Neutrophil (primary cell): ENCODE results near the gene TLR3.

ENCODE experiments used
- H3K27ac ChIP-seq: fragments of 200-600 bp; sonication (generic); 2 replicates; pipeline ENCODE4 v1.5.1; 2016; ENCODE audit warnings: mild to moderate bottlenecking, moderate library complexity
- H3K27me3 ChIP-seq: fragments of 200-600 bp; sonication (generic); 2 replicates; pipeline ENCODE4 v1.6.0; 2016; ENCODE audit warnings: mild to moderate bottlenecking
- H3K36me3 ChIP-seq: fragments of 200-600 bp; sonication (generic); 2 replicates; pipeline ENCODE4 v1.5.1; 2017
- H3K4me1 ChIP-seq, 2 experiments: fragments of 200-600 bp in 1 of 2; sonication (generic) in 1 of 2; 1 replicate in 1 of 2; 2 replicates in 1 of 2; pipeline versions ENCODE4 v1.5.1 to v1.6.1; 2013 to 2016; ENCODE audit warnings: low read depth in 1 of 2, low read length in 1 of 2, mild to moderate bottlenecking in 1 of 2, moderate library complexity in 1 of 2; ENCODE audit not compliant: control insufficient read depth in 1 of 2, insufficient read depth in 1 of 2
- H3K4me3 ChIP-seq, 2 experiments: fragments of 200-600 bp in 1 of 2; sonication (generic) in 1 of 2; 1 replicate in 1 of 2; 2 replicates in 1 of 2; pipeline ENCODE4 v1.5.1; 2013 to 2016; ENCODE audit warnings: low read depth in 1 of 2, low read length in 1 of 2, mild to moderate bottlenecking in 1 of 2, moderate library complexity in 1 of 2
- H3K9me3 ChIP-seq: fragments of 200-600 bp; sonication (generic); 2 replicates; pipeline ENCODE4 v1.5.1; 2016
- TF ChIP-seq, protein P1 (sequence below): fragments of 200-600 bp; sonication (generic); IDR thresholded peaks from 2 replicates; pipeline ENCODE4 v1.5.1; 2016; ENCODE audit warnings: antibody characterized with exemption

Gene TLR3

DNA sequence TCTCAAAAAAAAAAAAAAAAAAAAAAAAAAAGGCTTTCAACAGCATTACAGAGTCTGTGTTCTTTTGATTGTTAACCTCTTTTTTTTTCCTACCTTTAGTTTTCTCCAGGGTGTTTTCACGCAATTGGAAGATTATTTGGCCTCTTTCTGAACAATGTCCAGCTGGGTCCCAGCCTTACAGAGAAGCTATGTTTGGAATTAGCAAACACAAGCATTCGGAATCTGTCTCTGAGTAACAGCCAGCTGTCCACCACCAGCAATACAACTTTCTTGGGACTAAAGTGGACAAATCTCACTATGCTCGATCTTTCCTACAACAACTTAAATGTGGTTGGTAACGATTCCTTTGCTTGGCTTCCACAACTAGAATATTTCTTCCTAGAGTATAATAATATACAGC lies 13.3 kb downstream of the TLR3 start:
- Histone ChIP-seq H3K4me1 (no peaks in the 10 kb centered on the region), H3K36me3 (no peaks in the 10 kb centered on the region), H3K27me3 (no peaks in the 10 kb centered on the region), H3K4me3 (no peak overlapping the region), H3K27ac (no peak overlapping the region), H3K9me3 (no peaks in the 10 kb centered on the region)
- TF ChIP-seq, protein P1, sequence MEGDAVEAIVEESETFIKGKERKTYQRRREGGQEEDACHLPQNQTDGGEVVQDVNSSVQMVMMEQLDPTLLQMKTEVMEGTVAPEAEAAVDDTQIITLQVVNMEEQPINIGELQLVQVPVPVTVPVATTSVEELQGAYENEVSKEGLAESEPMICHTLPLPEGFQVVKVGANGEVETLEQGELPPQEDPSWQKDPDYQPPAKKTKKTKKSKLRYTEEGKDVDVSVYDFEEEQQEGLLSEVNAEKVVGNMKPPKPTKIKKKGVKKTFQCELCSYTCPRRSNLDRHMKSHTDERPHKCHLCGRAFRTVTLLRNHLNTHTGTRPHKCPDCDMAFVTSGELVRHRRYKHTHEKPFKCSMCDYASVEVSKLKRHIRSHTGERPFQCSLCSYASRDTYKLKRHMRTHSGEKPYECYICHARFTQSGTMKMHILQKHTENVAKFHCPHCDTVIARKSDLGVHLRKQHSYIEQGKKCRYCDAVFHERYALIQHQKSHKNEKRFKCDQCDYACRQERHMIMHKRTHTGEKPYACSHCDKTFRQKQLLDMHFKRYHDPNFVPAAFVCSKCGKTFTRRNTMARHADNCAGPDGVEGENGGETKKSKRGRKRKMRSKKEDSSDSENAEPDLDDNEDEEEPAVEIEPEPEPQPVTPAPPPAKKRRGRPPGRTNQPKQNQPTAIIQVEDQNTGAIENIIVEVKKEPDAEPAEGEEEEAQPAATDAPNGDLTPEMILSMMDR: no peak

DNA sequence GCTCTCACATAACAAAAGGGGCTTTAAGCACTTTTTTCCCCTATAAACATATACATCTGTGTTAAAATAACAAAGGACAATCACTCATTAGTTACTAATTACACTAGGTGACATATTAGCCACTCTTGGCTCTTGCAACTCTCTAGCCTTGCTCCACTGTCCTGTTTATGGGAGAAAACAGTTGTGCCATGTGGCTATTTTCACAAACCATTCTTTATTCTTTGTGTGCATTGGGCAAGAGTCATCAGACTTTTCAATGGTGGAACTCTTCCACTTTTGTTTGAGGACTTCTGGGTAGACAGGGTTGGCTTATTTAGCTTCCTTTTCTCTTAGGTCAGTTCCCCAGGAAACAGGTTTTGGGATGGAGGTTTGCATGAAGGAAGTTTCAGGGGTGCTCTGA lies 19.6 kb downstream of the TLR3 start:
- no peaks in the 10 kb centered on the region for H3K27me3 ChIP-seq
- H3K9me3 ChIP-seq: no peaks in the 10 kb centered on the region
- no peaks in the 10 kb centered on the region for H3K4me1 ChIP-seq
- no peak overlapping the region for H3K27ac ChIP-seq
- no peaks in the 10 kb centered on the region for H3K36me3 ChIP-seq
- H3K4me3 ChIP-seq: no peak overlapping the region
- TF ChIP-seq, protein P1: no peak

DNA sequence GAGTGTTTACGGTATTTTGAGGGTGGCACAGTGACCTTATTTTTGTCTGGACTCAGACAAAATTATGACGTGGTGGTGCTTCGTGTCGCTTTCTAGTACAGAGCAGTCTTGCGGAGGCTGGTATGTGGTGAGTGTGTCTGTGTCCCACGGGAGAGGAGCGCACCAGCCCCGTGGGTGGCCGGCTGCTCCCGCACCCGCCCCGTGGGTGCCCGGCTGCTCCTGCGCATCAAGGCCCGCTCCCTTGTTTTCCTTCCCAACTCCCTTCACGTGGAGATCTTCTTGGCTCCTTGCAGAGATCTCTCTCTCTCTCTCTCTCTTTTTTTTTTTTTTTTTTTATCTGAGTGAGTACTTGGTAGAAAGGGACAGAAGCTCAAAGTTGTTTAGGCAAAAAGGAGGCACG lies 23.3 kb downstream of the TLR3 start:
- Histone ChIP-seq H3K27me3 (no peaks in the 10 kb centered on the region), H3K27ac (no peak overlapping the region), H3K36me3 (no peaks in the 10 kb centered on the region), H3K4me1 (no peaks in the 10 kb centered on the region), H3K4me3 (no peak overlapping the region), H3K9me3 (no peaks in the 10 kb centered on the region)
- TF ChIP-seq, protein P1: no peak

DNA sequence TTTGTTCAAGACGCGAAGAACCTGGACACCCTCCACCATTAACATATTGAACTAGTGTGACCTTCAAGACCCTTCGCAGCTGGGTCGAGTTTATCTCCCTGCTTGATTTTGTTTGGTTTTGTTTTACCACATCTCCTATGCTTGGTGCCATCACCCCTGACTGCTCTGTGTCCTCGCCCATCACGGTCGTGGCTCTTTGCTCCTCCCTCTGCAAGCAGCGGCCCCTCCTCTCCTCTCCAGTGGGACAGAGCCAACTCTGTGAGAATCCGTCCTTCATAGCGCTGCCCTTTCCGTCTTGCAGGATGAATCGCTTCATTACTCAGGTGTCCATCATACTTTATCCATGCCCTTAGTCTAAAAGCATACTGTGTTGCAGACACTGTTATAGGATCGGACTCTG lies 26.4 kb downstream of the TLR3 start:
- TF ChIP-seq, protein P1: no peak
- Histone ChIP-seq H3K4me3 (no peak overlapping the region), H3K9me3 (no peaks in the 10 kb centered on the region), H3K4me1 (no peaks in the 10 kb centered on the region), H3K36me3 (no peaks in the 10 kb centered on the region), H3K27me3 (peaks cover 12% of the 10 kb centered on the region), H3K27ac (no peak overlapping the region)

DNA sequence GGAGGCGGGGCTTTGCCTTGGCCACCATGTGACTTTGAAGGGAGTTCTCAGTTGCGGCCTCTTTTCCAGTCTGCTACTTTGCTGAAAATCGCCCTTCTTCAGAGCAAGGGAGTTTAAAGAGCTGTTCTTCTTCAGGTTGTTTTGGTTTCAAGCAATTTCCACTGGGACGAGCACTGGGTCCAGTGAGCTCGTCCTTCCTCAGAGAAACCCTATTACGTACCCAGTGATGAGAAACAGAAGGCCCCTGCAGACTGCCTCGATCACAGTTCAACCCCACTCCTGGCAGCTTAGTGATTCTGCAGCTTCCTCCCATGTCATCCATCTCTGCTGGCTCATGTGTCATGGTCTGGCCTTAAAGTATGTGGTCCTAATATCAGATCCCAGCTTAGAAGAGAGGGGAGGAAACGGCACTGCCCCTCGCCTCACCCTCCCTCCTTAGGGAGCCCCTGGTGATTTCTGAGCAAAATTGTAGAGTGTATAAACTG lies 27.8 kb downstream of the TLR3 start:
- H3K9me3 ChIP-seq: no peaks in the 10 kb centered on the region
- peaks cover 21% of the 10 kb centered on the region for H3K27me3 ChIP-seq
- H3K27ac ChIP-seq: no peak overlapping the region
- no peaks in the 10 kb centered on the region for H3K36me3 ChIP-seq
- TF ChIP-seq, protein P1: no peak
- H3K4me3 ChIP-seq: no peak overlapping the region
- H3K4me1 ChIP-seq: no peaks in the 10 kb centered on the region

DNA sequence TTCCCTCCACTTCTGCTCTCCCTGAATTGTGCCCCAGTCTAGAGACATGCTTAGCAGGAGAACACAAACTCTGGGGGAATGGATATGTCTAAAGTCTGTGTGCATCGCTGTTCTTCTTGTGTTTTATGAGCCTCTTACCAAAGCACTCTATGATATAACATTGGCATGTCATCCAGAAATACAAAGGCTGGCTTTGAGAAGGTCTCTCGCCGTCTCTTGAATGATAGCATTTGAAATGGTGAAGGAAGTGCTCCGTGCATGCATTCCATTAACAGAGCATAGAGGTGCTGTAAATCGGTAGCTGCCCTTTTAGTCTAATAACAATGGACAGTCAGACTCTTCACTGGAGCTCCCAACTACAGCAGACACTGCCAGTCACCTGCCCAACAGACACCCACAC lies 28.4 kb downstream of the TLR3 start:
- Histone ChIP-seq H3K27ac (no peak overlapping the region), H3K4me1 (no peaks in the 10 kb centered on the region), H3K27me3 (peaks cover 22% of the 10 kb centered on the region), H3K4me3 (no peak overlapping the region), H3K9me3 (no peaks in the 10 kb centered on the region), H3K36me3 (no peaks in the 10 kb centered on the region)
- TF ChIP-seq, protein P1: no peak
